Gastroesophageal sphincter (tissue), 4 donors: ENCODE measurements around the gene ARHGEF10L. TPM values are rescaled to one million over a fixed set of nuclear protein-coding genes. Genes with fewer than 3 reads are reported as not detected.

Experiments used
- ATAC-seq: fragments of 150-250 bp; one replicate; pipeline ENCODE4 v1.9.1; 2016; ENCODE audit warnings: mild to moderate bottlenecking, moderate library complexity
- H3K27ac ChIP-seq, 4 donors: fragments of 200-600 bp; sonication (generic) in 3 of 4; 1 replicate in 3 of 4; 2 replicates in 1 of 4; pipeline ENCODE4 v1.5.1; 2016 to 2019
- H3K27me3 ChIP-seq: fragments of 200-600 bp; sonication (generic); one replicate; pipeline ENCODE4 v1.5.1; 2019
- H3K36me3 ChIP-seq, 2 donors: fragments of 200-600 bp; sonication (generic); one replicate each; pipeline ENCODE4 v1.5.1; 2019; ENCODE audit warnings: control low read depth in 1 of 2
- H3K4me1 ChIP-seq, 3 donors: fragments of 200-600 bp; sonication (generic); 1 replicate in 2 of 3; 2 replicates in 1 of 3; pipeline ENCODE4 v1.5.1; 2016 to 2019; ENCODE audit warnings: control low read depth in 2 of 3
- H3K4me3 ChIP-seq, 2 donors: fragments of 200-600 bp; sonication (generic); one replicate each; pipeline ENCODE4 v1.5.1; 2019; ENCODE audit warnings: mild to moderate bottlenecking in 1 of 2, moderate library complexity in 1 of 2
- H3K9me3 ChIP-seq, 3 donors: fragments of 200-600 bp; sonication (generic); one replicate each; pipeline ENCODE4 v1.5.1; 2017 to 2019; ENCODE audit warnings: control low read depth in 2 of 3
- EP300 ChIP-seq: sonication (generic); formaldehyde crosslinking; IDR thresholded peaks from one replicate; pipeline ENCODE4 v1.6.1; 2017; ENCODE audit warnings: antibody characterized with exemption, mild to moderate bottlenecking
- POLR2A ChIP-seq, 2 donors: fragments of 450-650 bp; IDR thresholded peaks; one replicate each; pipeline ENCODE4 v1.6.1; 2017; ENCODE audit warnings: antibody characterized with exemption in 2 of 2, mild to moderate bottlenecking in 2 of 2, moderate library complexity in 1 of 2
- POLR2AphosphoS5 ChIP-seq: sonication (generic); formaldehyde crosslinking; IDR thresholded peaks from one replicate; pipeline ENCODE4 v1.6.1; 2017; ENCODE audit warnings: antibody characterized with exemption
- WGBS, 2 donors: methylation state at CpG; one replicate each; pipeline ENCODE4 v1.1.5; 2018; ENCODE audit warnings: low coverage in 1 of 2; 5-methylcytosine and 5-hydroxymethylcytosine counted together
- total RNA-seq, 4 donors: library from RNA; depleted of rRNA; stranded (reverse); fragments of >200 nt; gene quantifications; one replicate each; pipeline ENCODE4 v1.1.0, GENCODE V29; 2016
- TF ChIP-seq, protein P1 (sequence below), 4 experiments: fragments of 200-600 bp in 2 of 4; fragments of 450-650 bp in 2 of 4; sonication (generic) in 1 of 4; IDR thresholded peaks; one replicate each; pipeline ENCODE4 v1.5.1; 2017 to 2019; ENCODE audit warnings: antibody characterized with exemption in 4 of 4, mild to moderate bottlenecking in 2 of 4, moderate library complexity in 2 of 4

The ARHGEF10L gene
- total RNA-seq, 4 donors from 2014 or later: 50.9 to 97.0 (median 80.3) TPM

DNA sequence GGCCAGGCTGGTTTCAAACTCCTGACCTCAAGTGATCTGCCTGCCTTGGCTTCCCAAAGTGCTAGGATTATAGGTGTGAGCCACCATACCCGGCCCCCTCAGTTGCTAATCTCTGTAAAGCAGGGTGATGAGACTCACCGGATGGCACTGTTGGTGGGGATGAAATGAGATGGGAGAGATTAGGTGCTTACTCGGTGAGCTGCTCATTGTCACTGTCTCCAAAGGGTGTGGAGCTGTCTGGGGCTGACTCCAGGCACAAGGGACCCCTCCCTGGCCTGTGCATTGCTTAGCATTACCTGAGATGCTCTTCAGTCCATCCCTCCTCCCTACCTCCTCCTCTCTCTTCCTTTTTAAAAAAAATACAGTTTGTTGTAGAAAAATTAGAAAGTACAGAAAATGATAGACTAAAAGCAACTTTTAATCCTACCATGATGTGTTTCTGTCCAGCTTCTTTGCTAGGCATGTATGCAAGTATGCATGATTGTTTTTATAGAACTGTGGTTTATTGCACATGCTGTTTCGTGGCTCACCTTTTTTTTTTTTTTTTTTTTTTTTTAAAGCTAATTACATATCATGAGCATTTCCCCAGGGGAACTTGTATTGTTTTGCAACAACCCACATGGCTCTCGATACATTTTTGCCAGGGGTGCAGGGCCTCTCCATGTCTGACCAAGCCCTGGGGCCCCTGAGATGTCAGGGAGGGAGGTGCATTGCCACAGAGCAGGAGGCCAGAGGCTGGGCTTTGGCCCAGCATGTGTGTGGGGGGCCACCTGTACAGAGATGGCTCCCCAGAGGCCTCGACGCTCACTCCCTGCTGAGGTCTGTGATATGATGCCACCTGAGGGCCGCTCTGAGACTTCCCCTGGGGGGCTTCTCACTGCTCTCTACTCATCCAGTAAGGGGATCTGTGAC is 55.4 kb downstream of the ARHGEF10L start:
- no peak for ATAC-seq
- 71 to 74% methylated on average over 3 to 4 of the region's 8 CpGs for WGBS, 2 donors
- Histone ChIP-seq H3K27ac (peak overlapping the region in 3 of 4 donors; percentile 9 to 69 (median 67)), H3K36me3 (peaks cover 0 to 29% of the 10 kb centered on the region in 2 donors), H3K27me3 (no peaks in the 10 kb centered on the region), H3K4me1 (peaks cover 0 to 89% (median 12%) of the 10 kb centered on the region in 3 donors), H3K4me3 (no peak overlapping the region), H3K9me3 (no peaks in the 10 kb centered on the region)
- TF ChIP-seq, protein P1, sequence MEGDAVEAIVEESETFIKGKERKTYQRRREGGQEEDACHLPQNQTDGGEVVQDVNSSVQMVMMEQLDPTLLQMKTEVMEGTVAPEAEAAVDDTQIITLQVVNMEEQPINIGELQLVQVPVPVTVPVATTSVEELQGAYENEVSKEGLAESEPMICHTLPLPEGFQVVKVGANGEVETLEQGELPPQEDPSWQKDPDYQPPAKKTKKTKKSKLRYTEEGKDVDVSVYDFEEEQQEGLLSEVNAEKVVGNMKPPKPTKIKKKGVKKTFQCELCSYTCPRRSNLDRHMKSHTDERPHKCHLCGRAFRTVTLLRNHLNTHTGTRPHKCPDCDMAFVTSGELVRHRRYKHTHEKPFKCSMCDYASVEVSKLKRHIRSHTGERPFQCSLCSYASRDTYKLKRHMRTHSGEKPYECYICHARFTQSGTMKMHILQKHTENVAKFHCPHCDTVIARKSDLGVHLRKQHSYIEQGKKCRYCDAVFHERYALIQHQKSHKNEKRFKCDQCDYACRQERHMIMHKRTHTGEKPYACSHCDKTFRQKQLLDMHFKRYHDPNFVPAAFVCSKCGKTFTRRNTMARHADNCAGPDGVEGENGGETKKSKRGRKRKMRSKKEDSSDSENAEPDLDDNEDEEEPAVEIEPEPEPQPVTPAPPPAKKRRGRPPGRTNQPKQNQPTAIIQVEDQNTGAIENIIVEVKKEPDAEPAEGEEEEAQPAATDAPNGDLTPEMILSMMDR (IDR thresholded peaks at IDR 0.05): no peak
- TF ChIP-seq POLR2A (IDR thresholded peaks at IDR 0.05) (no peak), EP300 (no peak), POLR2AphosphoS5 (no peak)

DNA sequence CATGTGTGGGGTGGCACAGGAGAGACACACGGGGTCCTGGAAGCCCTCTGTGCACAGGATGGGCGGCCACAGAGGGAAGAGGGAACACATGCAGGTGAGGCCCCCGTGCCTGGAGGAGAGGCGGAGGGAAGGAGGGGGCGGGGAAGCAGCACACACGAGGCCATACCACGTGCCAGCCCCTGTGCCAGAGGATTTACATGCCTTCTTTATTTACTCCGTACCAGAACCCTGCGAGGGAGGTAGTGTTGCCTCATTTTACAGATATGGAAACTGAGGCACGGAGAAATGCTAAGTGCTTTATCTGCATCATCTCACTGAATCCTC is 56.1 kb downstream of the ARHGEF10L start:
- Histone ChIP-seq H3K9me3 (no peaks in the 10 kb centered on the region), H3K4me3 (no peak overlapping the region), H3K36me3 (peaks cover 0 to 23% of the 10 kb centered on the region in 2 donors), H3K4me1 (peaks cover 0 to 89% (median 11%) of the 10 kb centered on the region in 3 donors), H3K27ac (peak overlapping the region in 3 of 4 donors; percentile 12 to 69 (median 67)), H3K27me3 (no peaks in the 10 kb centered on the region)
- ATAC-seq: no peak
- 67% methylated on average over 6 of the region's 10 CpGs; no CpG with 5 or more reads in 1 of the 2 donors for WGBS, 2 donors
- TF ChIP-seq POLR2A (IDR thresholded peaks at IDR 0.05) (no peak), POLR2AphosphoS5 (no peak), EP300 (no peak)
- TF ChIP-seq, protein P1 (IDR thresholded peaks at IDR 0.05): no peak

DNA sequence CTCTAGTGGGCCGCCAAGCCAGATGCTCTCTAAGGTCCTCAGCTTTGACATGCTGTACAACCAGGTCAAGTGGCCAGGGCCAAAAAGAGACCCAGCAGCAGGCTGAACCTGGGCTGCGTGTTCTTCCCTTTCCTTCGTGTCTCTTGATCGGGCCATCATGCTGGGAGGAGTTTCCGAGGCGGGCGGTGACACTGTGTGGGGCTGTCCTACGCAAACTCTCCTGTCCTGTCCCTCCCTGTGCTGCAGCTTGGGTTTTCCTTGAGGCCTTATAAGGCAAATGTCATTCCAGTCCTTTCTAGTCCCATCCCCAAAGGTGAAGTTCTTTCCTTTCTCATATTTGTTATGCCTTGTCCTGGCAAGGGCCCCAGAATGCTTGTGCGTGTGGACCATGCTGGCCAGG is 56.7 kb downstream of the ARHGEF10L start:
- ATAC-seq: peak; percentile 33
- no peak for TF ChIP-seq EP300
- TF ChIP-seq, protein P1 (IDR thresholded peaks at IDR 0.05): no peak
- no peak for TF ChIP-seq POLR2A (IDR thresholded peaks at IDR 0.05)
- no peak for TF ChIP-seq POLR2AphosphoS5

DNA sequence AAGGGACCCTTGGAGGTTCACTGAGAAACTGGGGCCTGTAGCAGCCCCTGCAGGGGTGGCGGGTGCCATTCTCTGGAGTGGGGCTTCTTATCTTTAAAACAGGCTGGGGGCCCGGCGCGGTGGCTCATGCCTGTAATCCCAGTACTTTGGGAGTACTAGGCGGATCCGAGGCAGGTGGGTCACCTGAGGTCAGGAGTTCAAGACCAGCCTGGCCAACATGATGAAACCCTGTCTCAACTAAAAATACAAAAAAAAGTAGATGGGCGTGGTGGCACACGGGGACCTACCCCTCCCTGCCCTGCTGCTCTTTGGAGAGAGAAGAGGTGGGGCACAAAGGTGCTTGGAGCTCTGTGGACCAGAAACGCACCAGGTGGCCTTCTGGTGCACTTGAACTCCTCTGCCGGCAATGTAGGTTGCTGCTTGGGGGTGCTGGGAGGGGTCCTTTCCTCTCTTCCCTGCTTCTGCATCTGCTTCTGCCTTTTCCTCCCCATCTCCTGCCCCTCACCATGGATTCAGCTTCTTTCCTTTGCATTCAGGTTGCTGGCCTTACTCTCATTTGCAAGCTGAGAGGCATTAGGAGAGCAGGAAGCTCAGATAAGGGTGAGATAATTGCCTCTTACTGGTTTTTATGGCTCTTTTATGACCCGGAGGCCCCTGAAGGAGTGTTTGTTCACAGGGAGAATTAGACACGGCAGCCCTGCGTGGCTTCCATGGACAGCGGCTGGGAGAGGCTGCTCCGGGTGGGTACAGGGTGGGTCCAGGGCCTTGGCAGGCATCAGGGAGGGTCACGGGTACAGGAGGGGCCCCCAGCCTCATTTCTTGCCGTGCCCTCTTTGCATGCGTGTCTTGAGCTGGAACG is 57.4 kb downstream of the ARHGEF10L start:
- TF ChIP-seq EP300 (no peak), POLR2AphosphoS5 (no peak), POLR2A (IDR thresholded peaks at IDR 0.05) (no peak)
- TF ChIP-seq, protein P1 (IDR thresholded peaks at IDR 0.05): no peak
- peak overlapping the region in 3 of 4 donors; percentile 35 to 69 (median 67) for H3K27ac ChIP-seq
- H3K4me3 ChIP-seq: no peak overlapping the region
- no peaks in the 10 kb centered on the region for H3K27me3 ChIP-seq
- H3K36me3 ChIP-seq: peaks cover 0 to 21% of the 10 kb centered on the region in 2 donors
- H3K4me1 ChIP-seq: peaks cover 0 to 94% (median 11%) of the 10 kb centered on the region in 3 donors
- no peak for ATAC-seq
- no peaks in the 10 kb centered on the region for H3K9me3 ChIP-seq
- WGBS, 2 donors: 75 to 80% methylated on average over 2 to 3 of the region's 19 CpGs

More for the DNA sequence above, 56.7 kb downstream of the ARHGEF10L start:
- H3K4me3 ChIP-seq: no peak overlapping the region
- WGBS, 2 donors: 73% methylated on average over 7 of the region's 9 CpGs; no CpG with 5 or more reads in 1 of the 2 donors
- peaks cover 0 to 17% of the 10 kb centered on the region in 2 donors for H3K36me3 ChIP-seq
- H3K27me3 ChIP-seq: no peaks in the 10 kb centered on the region
- H3K9me3 ChIP-seq: no peaks in the 10 kb centered on the region
- peak overlapping the region in 3 of 4 donors; percentile 12 to 69 (median 67) for H3K27ac ChIP-seq
- peaks cover 0 to 93% (median 11%) of the 10 kb centered on the region in 3 donors for H3K4me1 ChIP-seq
